Endothelial cell of umbilical vein (primary cell): Measurements from ENCODE around the gene PARP12. TPM values are rescaled to one million over a fixed set of nuclear protein-coding genes. Genes with fewer than 3 reads are reported as not detected.

Experiments
- BruUV-seq: library from RNA; stranded (reverse); fragments of 400-500 nt; replicated peaks from 2 replicates; lab custom pipeline; 2021; lab: Mats Ljungman, UMichigan
- CTCF ChIA-PET: fragments of 300-600, 350-600 bp; sonication (Branson Sonifier 250); formaldehyde crosslinking; loops from one replicate; lab custom pipeline; 2021; ENCODE audit warnings: antibody characterized with exemption, inconsistent platforms; lab: Charles Lee
- POLR2A ChIA-PET: fragments of 300-600, 350-600 bp; sonication (Branson Sonifier 250); formaldehyde crosslinking; loops from one replicate; lab custom pipeline; 2021; ENCODE audit warnings: antibody characterized with exemption, inconsistent platforms; lab: Charles Lee
- DNase-seq: peaks from one replicate; pipeline ENCODE4 v3.0.0-alpha.2; 2011; ENCODE audit warnings: low read depth, low spot score
- FAIRE-seq: peaks from 2 replicates; lab custom pipeline; 2011; peaks lifted over from hg19 to GRCh38; lab: Jason Lieb, UNC
- H2AFZ ChIP-seq: 2 replicates; pipeline ENCODE4 v1.6.0; 2012; ENCODE audit warnings: low read depth, low read length, control low read depth, inconsistent platforms
- H3K27ac ChIP-seq: 2 replicates; pipeline ENCODE4 v1.5.1; 2011; ENCODE audit warnings: low read depth, mild to moderate bottlenecking, control low read depth, low read length, moderate library complexity; ENCODE audit not compliant: insufficient read depth
- H3K27me3 ChIP-seq, 2 experiments: 2 replicates each; pipeline versions ENCODE4 v1.6.0 to v1.6.1; 2011; ENCODE audit warnings: low read length in 2 of 2, mixed read lengths in 1 of 2; ENCODE audit not compliant: control insufficient read depth in 2 of 2, insufficient read depth in 2 of 2
- H3K36me3 ChIP-seq, 2 experiments: 2 replicates in 1 of 2; 3 replicates in 1 of 2; pipeline ENCODE4 v1.5.1; 2011; ENCODE audit warnings: low read length in 2 of 2, mild to moderate bottlenecking in 1 of 2, moderate library complexity in 1 of 2; ENCODE audit not compliant: control insufficient read depth in 2 of 2, insufficient read depth in 2 of 2; ENCODE audit errors: extremely low read depth in 1 of 2
- H3K4me1 ChIP-seq: 3 replicates; pipeline ENCODE4 v1.5.1; 2011; ENCODE audit warnings: mild to moderate bottlenecking, low read length; ENCODE audit not compliant: control insufficient read depth, insufficient read depth; ENCODE audit errors: extremely low read depth
- H3K4me2 ChIP-seq: 2 replicates; pipeline ENCODE4 v1.6.1; 2011; ENCODE audit warnings: low read length, control low read depth, mixed read lengths; ENCODE audit not compliant: insufficient read depth
- H3K4me3 ChIP-seq, 3 experiments: fragments of 200-600 bp in 1 of 3; sonication (generic), shearing (Covaris generic) in 1 of 3; replicated peaks in 1 of 3; 2 replicates each; pipeline ENCODE4 v1.5.1; 2011 to 2016; ENCODE audit warnings: control low read depth in 3 of 3, low read length in 3 of 3, mild to moderate bottlenecking in 2 of 3, inconsistent platforms in 1 of 3, low read depth in 1 of 3, moderate library complexity in 1 of 3; ENCODE audit not compliant: insufficient read depth in 1 of 3
- H3K79me2 ChIP-seq: 2 replicates; pipeline ENCODE4 v1.6.0; 2012; ENCODE audit warnings: low read length, inconsistent platforms; ENCODE audit not compliant: control insufficient read depth, insufficient read depth
- H3K9ac ChIP-seq: replicated peaks from 2 replicates; pipeline ENCODE3; 2011; ENCODE audit warnings: low read length, control low read depth; ENCODE audit not compliant: insufficient read depth; ENCODE audit errors: extremely low read depth
- H3K9me1 ChIP-seq: replicated peaks from 3 replicates; pipeline ENCODE4 v1.6.0; 2011; ENCODE audit warnings: mild to moderate bottlenecking, low read length; ENCODE audit not compliant: control insufficient read depth, insufficient read depth; ENCODE audit errors: extremely low read depth
- H3K9me3 ChIP-seq: replicated peaks from 2 replicates; pipeline ENCODE4 v1.5.1; 2012; ENCODE audit warnings: low read length, inconsistent platforms; ENCODE audit not compliant: control insufficient read depth, insufficient read depth
- H4K20me1 ChIP-seq: replicated peaks from 2 replicates; pipeline ENCODE3; 2011; ENCODE audit warnings: mild to moderate bottlenecking, low read length; ENCODE audit not compliant: control insufficient read depth, insufficient read depth; ENCODE audit errors: extremely low read depth
- EZH2 ChIP-seq: IDR thresholded peaks from 2 replicates; pipeline ENCODE4 v1.6.1; 2012; ENCODE audit warnings: borderline replicate concordance, low read depth, mild to moderate bottlenecking, moderate library complexity, low read length, inconsistent platforms; ENCODE audit not compliant: severe bottlenecking
- FOS ChIP-seq: IDR thresholded peaks from 2 replicates; pipeline ENCODE4 v1.6.1; 2011; ENCODE audit warnings: mild to moderate bottlenecking, low read length, moderate library complexity, borderline replicate concordance; ENCODE audit not compliant: insufficient read depth
- GATA2 ChIP-seq: IDR thresholded peaks from 2 replicates; pipeline ENCODE4 v1.7.0; 2011; ENCODE audit warnings: low read depth, mild to moderate bottlenecking, moderate library complexity, mixed read lengths, low read length; ENCODE audit not compliant: insufficient read length, insufficient read depth
- JUN ChIP-seq: IDR thresholded peaks from 2 replicates; pipeline ENCODE4 v1.6.1; 2011; ENCODE audit warnings: borderline replicate concordance, low read depth; ENCODE audit not compliant: insufficient read length, insufficient read depth
- MYC ChIP-seq: IDR thresholded peaks from one replicate; pipeline ENCODE4 v1.6.1; 2011; ENCODE audit warnings: mild to moderate bottlenecking, low read depth, low read length
- POLR2A ChIP-seq: IDR thresholded peaks from 2 replicates; pipeline ENCODE4 v1.6.1; 2012; ENCODE audit warnings: low read depth, mild to moderate bottlenecking, control low read depth, low read length
- dilution Hi-C: fragments of 300-500 bp; cut with MboI; formaldehyde crosslinking; loops from one replicate; pipeline ENCODE4 v1.15.0; 2019; ENCODE audit warnings: low sequenced_read_pairs; ENCODE audit not compliant: extremely low pct_ligation_motif_present
- intact Hi-C: fragments of 100-400 bp; cut with micrococcal nuclease; formaldehyde crosslinking; loops from one replicate; pipeline ENCODE4 v1.10.0; 2022
- polyA plus RNA-seq, 4 experiments: library from polyadenylated mRNA; depleted of rRNA in 3 of 4; stranded (reverse) in 3 of 4; unstranded in 1 of 4; fragments of >200 nt; gene quantifications; 2 replicates each; pipeline versions ENCODE4 v1.2.1 to v1.2.3, GENCODE V29; 2011 to 2012; ENCODE audit warnings: missing spikeins in 1 of 4
- total RNA-seq: library from RNA; stranded (reverse); gene quantifications from 2 replicates; pipeline ENCODE4 v1.2.3, GENCODE V29; 2021
- TF ChIP-seq, protein P1 (sequence below), 2 donors: IDR thresholded peaks; 1 replicate in 1 of 2; 2 replicates in 1 of 2; pipeline ENCODE4 v1.5.1; 2011; ENCODE audit warnings: low read length in 2 of 2, mild to moderate bottlenecking in 2 of 2, moderate library complexity in 2 of 2, control low read depth in 1 of 2, inconsistent platforms in 1 of 2, low read depth in 1 of 2; ENCODE audit not compliant: insufficient read depth in 1 of 2; ENCODE audit errors: extremely low read depth in 1 of 2
- TF ChIP-seq, protein P2 (sequence below): IDR thresholded peaks from 2 replicates; pipeline ENCODE4 v1.6.1; 2011; ENCODE audit not compliant: insufficient read depth, insufficient read length

The PARP12 gene
- total and polyA plus RNA-seq, 2 donors (not counting 3 experiments of a cell fraction or from before 2014, with no cell fraction given): 65.4 to 83.2 TPM

DNA sequence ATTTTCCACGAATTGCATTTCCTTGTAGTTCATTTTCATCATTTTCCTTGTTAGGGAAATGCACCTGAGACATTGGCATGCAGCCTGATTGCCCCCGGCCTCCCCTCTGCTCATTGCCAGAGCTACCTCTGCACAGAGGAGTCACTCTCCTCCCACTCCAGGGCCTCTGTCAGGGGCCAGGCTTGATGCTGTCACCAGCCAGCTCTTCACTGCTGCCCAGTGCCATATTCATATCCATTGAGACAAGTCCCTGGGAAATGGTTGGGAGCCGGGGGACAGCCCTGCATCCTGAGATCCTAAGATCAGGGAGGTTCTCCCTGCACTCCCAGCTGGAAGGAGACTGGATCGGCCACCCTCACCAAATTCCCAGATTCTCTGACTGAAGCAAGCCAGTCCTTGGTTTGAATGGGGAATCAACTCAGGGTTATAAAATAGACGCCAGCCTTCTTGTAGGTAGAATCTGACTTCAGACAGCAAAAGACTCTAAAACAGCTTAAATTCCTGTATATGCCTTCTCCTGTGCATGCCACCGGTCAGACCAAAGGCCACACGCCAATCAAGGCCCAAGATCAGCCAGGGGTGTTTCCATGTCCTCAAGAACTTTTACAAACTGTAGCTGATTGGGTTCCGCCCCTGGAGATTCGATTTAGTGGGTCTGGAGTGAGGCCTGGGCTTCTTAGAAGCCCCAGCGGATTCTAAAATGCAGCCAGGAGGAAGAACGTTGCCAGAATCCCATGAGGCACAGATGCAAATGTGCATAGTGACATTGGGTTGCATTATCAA lies 86.5 kb downstream of the PARP12 start:
- CTCF ChIA-PET: interaction anchor here (1.3 kb wide), 1 partner anchor 17 kb away, joined by 3 read pairs; no protein-coding TSS in a partner anchor
- FAIRE-seq: no peak
- POLR2A ChIA-PET: no interaction called here

More for the DNA sequence above, 86.5 kb downstream of the PARP12 start:
- Histone ChIP-seq H3K27me3 (peaks cover 6 to 8% of the 10 kb centered on the region in 2 experiments), H3K4me2 (no peak overlapping the region), H3K27ac (no peak overlapping the region), H3K4me3 (no peak overlapping the region), H4K20me1 (no peaks in the 10 kb centered on the region), H3K36me3 (no peaks in the 10 kb centered on the region), H2AFZ (no peak overlapping the region), H3K4me1 (no peaks in the 10 kb centered on the region), H3K9ac (no peak overlapping the region), H3K79me2 (no peaks in the 10 kb centered on the region), H3K9me3 (no peaks in the 10 kb centered on the region), H3K9me1 (no peaks in the 10 kb centered on the region)
- intact Hi-C loops (no loop called here), dilution Hi-C loops (no loop called here)
- no peak for DNase-seq
- BruUV-seq: no TSS peak
- TF ChIP-seq, protein P1, sequence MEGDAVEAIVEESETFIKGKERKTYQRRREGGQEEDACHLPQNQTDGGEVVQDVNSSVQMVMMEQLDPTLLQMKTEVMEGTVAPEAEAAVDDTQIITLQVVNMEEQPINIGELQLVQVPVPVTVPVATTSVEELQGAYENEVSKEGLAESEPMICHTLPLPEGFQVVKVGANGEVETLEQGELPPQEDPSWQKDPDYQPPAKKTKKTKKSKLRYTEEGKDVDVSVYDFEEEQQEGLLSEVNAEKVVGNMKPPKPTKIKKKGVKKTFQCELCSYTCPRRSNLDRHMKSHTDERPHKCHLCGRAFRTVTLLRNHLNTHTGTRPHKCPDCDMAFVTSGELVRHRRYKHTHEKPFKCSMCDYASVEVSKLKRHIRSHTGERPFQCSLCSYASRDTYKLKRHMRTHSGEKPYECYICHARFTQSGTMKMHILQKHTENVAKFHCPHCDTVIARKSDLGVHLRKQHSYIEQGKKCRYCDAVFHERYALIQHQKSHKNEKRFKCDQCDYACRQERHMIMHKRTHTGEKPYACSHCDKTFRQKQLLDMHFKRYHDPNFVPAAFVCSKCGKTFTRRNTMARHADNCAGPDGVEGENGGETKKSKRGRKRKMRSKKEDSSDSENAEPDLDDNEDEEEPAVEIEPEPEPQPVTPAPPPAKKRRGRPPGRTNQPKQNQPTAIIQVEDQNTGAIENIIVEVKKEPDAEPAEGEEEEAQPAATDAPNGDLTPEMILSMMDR (IDR thresholded peaks at IDR 0.05; ENCODE audit: extremely low read depth in 1 of 2, insufficient read depth in 1 of 2, low read depth in 1 of 2, low read length in 2 of 2): no peak
- TF ChIP-seq POLR2A (no peak), GATA2 (no peak), FOS (no peak), MYC (no peak), EZH2 (no peak), JUN (no peak)
- TF ChIP-seq, protein P2, sequence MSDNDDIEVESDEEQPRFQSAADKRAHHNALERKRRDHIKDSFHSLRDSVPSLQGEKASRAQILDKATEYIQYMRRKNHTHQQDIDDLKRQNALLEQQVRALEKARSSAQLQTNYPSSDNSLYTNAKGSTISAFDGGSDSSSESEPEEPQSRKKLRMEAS: no peak
